ENCODE data around the gene RYR1.

The RYR1 gene

DNA sequence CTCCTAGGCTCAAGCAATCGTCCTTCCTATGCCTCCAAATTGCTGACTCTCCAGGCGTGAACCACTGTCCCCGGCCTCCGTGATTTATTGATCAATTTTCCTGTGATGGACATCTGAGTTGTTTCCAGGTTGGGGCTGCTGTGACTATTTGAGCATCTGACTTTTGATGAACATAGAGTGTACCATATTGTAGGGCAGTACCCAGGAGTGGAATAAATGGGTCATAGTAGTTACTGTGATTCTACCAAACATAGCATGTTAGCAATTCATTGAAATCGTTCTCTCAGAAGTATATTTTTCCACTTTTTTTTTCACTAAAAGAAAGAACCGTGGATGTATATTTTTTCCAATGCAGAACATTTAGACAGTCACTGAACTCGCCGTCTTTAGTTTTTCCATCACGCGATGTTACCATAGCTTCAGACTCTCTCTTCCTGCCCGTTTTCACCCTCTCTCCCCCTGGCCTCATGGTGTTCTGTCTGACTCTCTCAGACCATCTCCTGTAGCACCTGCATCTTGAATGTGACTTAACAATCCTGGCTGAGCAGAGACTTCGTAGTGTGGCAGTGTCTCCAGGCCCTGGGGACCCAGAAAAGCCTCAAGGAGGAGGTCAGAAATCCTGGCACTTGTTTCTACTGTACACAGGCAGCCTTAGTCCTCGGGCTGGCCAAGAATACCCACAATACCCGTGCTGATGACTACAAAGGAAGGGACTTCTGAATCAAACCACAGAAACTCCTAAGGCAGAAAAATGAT is 4.3 kb upstream of the RYR1 start:
- DNase-seq, result no peak

GRCh38 chr19:38429811-38430156 is 3.7 kb upstream of the RYR1 start:
- DNase-seq, result no peak

DNA sequence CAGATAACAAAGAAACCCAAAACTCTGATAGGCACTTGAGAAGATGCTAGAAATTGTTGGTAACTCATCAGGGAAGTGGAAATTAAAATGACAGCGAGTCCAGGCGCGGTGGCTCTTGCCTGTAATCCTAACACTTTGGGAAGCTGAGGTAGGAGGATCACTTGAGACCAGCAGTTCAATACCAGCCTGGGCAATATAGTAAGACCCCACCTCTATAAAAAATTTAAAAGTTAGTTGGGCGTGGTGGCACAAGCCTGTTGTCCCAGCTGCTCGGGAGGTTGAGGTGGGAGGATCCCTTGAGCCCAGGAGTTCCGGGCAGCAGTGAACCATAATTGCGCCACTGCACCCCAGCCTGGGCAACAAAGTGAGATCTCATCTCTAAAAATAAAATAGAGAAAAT is 2.6 kb upstream of the RYR1 start:
- DNase-seq, result no peak

GRCh38 chr19:38434549-38435051 is 1.1 kb downstream of the RYR1 start:
- no peak for DNase-seq

- DNase-seq, result no peak
Observed at GRCh38 chr19:38437295-38437694, 3.8 kb downstream of the RYR1 start.

GRCh38 chr19:38437917-38438316 is 4.4 kb downstream of the RYR1 start:
- no peak for DNase-seq

- DNase-seq, result no peak
Observed at GRCh38 chr19:38440592-38440991, 7.1 kb downstream of the RYR1 start.

- no peak for DNase-seq
Observed at GRCh38 chr19:38441657-38442348, 8.3 kb downstream of the RYR1 start.

GRCh38 chr19:38442736-38443135 is 9.2 kb downstream of the RYR1 start:
- no peak for DNase-seq

DNA sequence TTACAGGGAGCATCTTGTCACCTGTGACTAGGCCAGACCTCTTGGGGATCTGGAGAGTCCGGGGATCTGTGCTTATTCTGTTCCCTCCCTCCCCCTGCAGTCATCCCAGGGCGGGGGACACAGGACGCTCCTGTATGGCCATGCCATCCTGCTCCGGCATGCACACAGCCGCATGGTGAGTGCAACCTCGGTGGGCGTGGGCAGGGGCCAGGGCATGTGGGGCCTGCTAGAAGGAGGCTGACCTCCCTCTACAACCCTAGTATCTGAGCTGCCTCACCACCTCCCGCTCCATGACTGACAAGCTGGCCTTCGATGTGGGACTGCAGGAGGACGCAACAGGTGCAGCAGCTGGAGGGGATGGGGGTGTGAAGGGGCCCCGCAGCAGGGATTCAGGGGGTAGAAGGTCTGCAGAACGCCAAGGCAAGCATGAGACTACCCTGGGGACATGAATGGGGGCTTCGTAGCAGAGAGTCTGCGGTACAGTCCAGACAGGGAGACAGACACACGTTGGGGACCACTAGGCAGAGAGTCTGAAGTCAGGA is 10.0 kb downstream of the RYR1 start:
- no peak for DNase-seq

DNA sequence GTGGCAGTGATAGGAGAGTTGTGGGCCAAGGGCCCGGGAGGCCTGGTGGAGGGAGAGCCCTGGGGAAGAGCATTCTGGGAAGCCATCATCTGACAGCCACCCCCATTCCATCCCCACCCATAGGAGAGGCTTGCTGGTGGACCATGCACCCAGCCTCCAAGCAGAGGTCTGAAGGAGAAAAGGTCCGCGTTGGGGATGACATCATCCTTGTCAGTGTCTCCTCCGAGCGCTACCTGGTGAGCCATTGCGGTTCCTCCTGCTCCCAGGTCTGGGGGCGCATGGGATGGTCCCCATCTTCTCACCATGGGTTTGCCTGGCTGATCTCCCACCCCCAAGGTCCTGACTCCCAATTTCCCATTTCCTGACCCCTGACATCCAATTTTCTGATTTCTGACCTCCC is 10.5 kb downstream of the RYR1 start:
- DNase-seq, result no peak

- DNase-seq, result no peak
Observed at GRCh38 chr19:38445362-38445761, 11.9 kb downstream of the RYR1 start.

DNA sequence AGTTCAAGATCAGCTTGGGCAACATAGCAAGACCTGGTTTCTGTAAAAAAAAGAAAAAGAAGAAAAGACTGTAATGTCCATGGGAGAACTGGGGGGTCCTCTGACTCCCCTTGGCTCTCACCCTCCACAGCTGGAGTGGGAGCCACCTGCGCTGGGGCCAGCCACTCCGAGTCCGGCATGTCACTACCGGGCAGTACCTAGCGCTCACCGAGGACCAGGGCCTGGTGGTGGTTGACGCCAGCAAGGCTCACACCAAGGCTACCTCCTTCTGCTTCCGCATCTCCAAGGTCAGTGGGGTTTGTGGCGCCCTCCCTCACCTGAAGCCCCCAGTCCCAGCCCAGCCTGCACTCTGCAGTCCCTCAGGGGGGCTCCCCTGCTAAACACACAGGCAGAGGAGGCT is 14.7 kb downstream of the RYR1 start:
- DNase-seq, result no peak

GRCh38 chr19:38449518-38449917 is 16.0 kb downstream of the RYR1 start:
- DNase-seq, result no peak

DNA sequence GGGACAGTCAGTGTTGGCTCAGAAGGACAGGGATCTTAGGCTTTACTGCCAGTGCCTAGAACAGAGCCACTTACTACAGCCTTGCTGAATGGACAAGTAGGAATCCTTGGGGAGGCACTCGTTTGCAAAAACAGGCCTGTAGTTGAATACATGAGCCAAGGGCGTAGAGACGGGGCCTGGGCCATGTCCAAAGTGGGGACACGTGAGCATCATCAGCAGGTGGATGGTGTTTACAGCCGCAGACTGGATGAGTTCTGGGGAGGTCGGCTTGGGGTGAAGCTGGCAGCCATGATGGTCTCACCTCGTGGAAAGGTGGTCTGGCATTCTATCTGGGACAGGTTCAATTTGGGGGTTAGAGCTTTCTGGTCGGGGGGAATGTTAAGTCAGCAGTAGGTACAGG is 17.5 kb downstream of the RYR1 start:
- DNase-seq, result no peak

- DNase-seq, result no peak
Observed at GRCh38 chr19:38451629-38452028, 18.1 kb downstream of the RYR1 start.

GRCh38 chr19:38452430-38453366 is 19.2 kb downstream of the RYR1 start:
- no peak for DNase-seq

DNA sequence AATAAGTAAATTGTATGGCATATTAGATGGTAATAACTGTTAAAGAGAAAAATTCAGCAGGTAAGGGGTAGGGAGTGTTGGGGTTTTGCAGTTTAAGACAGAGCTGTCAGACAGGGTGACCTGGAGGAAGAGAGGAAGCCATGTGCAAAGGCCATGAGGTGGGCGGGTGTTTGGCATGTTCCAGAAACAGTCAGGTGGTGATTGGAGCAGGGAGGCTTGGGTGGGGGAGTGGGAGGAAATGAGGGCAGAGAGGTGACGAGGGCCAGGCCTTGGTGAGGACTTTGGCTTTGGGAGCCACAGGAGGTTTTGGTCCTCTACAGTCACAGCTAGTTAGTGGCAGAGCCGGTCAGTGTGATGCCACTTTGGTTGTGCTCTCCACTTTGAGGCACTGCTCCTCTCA is 20.1 kb downstream of the RYR1 start:
- no peak for DNase-seq

- DNase-seq, result no peak
Observed at GRCh38 chr19:38455031-38455430, 21.5 kb downstream of the RYR1 start.

DNA sequence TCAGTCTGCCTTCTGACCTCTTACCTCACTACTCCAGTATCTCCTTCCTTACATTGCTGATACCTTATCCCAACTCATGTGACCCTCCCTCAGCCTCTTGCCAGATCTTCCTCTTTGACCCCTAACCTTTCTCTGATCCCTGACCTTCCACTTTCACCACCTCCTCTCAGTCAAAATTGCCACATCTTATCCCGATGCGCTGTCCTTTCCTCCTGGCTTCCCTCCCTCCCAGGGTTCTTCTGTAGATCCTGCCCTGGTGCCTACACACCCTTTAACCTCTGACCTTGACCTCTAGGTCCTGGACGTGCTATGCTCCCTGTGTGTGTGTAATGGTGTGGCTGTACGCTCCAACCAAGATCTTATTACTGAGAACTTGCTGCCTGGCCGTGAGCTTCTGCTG is 23.7 kb downstream of the RYR1 start:
- DNase-seq, result no peak

DNA sequence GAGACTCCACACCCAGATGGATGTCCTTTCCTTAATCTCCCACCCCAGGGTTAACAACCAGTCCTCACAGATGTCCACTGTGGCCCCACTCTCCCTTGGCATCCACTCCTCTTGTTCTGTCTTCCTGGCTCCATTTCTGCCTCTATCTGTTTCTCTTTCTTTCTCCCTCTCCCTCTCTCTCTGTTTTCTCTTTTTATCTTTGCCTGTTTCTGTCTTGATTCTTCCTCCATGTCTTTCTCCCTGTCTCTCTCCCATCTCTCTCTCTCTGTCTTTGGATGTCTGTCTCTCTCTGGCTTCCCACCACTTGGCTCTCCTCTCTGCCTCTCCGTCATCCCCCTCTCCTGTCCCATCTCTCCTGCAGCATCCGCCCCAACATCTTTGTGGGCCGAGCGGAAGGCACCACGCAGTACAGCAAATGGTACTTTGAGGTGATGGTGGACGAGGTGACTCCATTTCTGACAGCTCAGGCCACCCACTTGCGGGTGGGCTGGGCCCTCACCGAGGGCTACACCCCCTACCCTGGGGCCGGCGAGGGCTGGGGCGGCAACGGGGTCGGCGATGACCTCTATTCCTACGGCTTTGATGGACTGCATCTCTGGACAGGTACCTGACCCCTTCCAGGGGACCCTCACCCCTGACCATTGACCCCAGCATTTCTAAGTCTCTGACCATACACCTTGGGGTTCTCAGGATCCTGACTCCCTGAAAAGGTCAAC is 24.4 kb downstream of the RYR1 start:
- DNase-seq, result no peak

GRCh38 chr19:38458991-38459390 is 25.5 kb downstream of the RYR1 start:
- no peak for DNase-seq

- no peak for DNase-seq
Observed at GRCh38 chr19:38463365-38463764, 29.9 kb downstream of the RYR1 start.
